Tibial nerve (tissue), 4 donors: ENCODE results near the gene TRIM17. TPM values are rescaled to one million over a fixed set of nuclear protein-coding genes. Genes with fewer than 3 reads are reported as not detected.

Experiments used
- DNase-seq, 2 donors: peaks; one replicate each; pipeline ENCODE4 v3.0.0-alpha.2; 2019; ENCODE audit warnings: low spot score in 2 of 2
- H3K27ac ChIP-seq, 4 donors: fragments of 200-600 bp; sonication (generic) in 3 of 4; one replicate each; pipeline ENCODE4 v1.5.1; 2017 to 2019; ENCODE audit warnings: mild to moderate bottlenecking in 1 of 4
- H3K27me3 ChIP-seq, 2 donors: fragments of 200-600 bp; sonication (generic) in 1 of 2; one replicate each; pipeline versions ENCODE4 v1.5.1 to v1.6.0; 2017 to 2019
- H3K36me3 ChIP-seq, 3 donors: fragments of 200-600 bp; sonication (generic); one replicate each; pipeline ENCODE4 v1.5.1; 2018 to 2019
- H3K4me1 ChIP-seq, 4 donors: fragments of 200-600 bp; sonication (generic) in 3 of 4; one replicate each; pipeline ENCODE4 v1.5.1; 2017 to 2019
- H3K4me3 ChIP-seq, 4 donors: fragments of 200-600 bp; sonication (generic) in 3 of 4; one replicate each; pipeline ENCODE4 v1.5.1; 2017 to 2019; ENCODE audit warnings: mild to moderate bottlenecking in 1 of 4, moderate library complexity in 1 of 4
- H3K9me3 ChIP-seq, 4 donors: fragments of 200-600 bp; sonication (generic) in 3 of 4; one replicate each; pipeline ENCODE4 v1.5.1; 2017 to 2019
- CTCF ChIP-seq, 5 experiments: fragments of 200-600 bp in 3 of 5; fragments of 450-650 bp in 2 of 5; sonication (generic) in 3 of 5; IDR thresholded peaks; one replicate each; pipeline ENCODE4 v1.5.1; 2016 to 2019; ENCODE audit warnings: antibody characterized with exemption in 5 of 5, mild to moderate bottlenecking in 3 of 5, moderate library complexity in 2 of 5
- EP300 ChIP-seq, 2 donors: sonication (generic); formaldehyde crosslinking; IDR thresholded peaks; one replicate each; pipeline ENCODE4 v1.6.1; 2017; ENCODE audit warnings: antibody characterized with exemption in 2 of 2, mild to moderate bottlenecking in 1 of 2
- POLR2A ChIP-seq, 2 donors: fragments of 450-650 bp; IDR thresholded peaks; one replicate each; pipeline ENCODE4 v1.6.1; 2017; ENCODE audit warnings: antibody characterized with exemption in 2 of 2, mild to moderate bottlenecking in 2 of 2, moderate library complexity in 2 of 2
- WGBS, 2 donors: methylation state at CpG; one replicate each; pipeline ENCODE4 v1.1.5; 2018; 5-methylcytosine and 5-hydroxymethylcytosine counted together
- total RNA-seq, 4 donors: library from RNA; depleted of rRNA; stranded (reverse); fragments of >200 nt; gene quantifications; one replicate each; pipeline ENCODE4 v1.1.0, GENCODE V29; 2016

The TRIM17 gene
- total RNA-seq, 4 donors from 2014 or later = 0.63 to 4.2 (median 1.4) TPM; not detected in 1

- Histone ChIP-seq H3K4me1 (peaks cover 0 to 24% (median 13%) of the 10 kb centered on the region in 4 donors), H3K27ac (peak overlapping the region in 1 of 4 donors; percentile 94), H3K36me3 (no peaks in the 10 kb centered on the region), H3K27me3 (peaks cover 0 to 6% of the 10 kb centered on the region in 2 donors), H3K9me3 (no peaks in the 10 kb centered on the region), H3K4me3 (no peak overlapping the region)
- DNase-seq = no peak
- TF ChIP-seq POLR2A (IDR thresholded peaks at IDR 0.05) = no peak
- TF ChIP-seq EP300 (IDR thresholded peaks at IDR 0.05) = no peak
- TF ChIP-seq CTCF (IDR thresholded peaks at IDR 0.05) = no peak
- 81 to 87% methylated on average over 43 to 50 of the region's 50 CpGs for WGBS, 2 donors
These were observed 45.5 kb downstream of the TRIM17 start for GRCh38 chr1:228370941-228371740.

- H3K36me3 ChIP-seq = no peaks in the 10 kb centered on the region
- H3K27me3 ChIP-seq = peaks cover 0 to 6% of the 10 kb centered on the region in 2 donors
- no peak for DNase-seq
- no peak for TF ChIP-seq POLR2A (IDR thresholded peaks at IDR 0.05)
- no peak for TF ChIP-seq CTCF (IDR thresholded peaks at IDR 0.05)
- TF ChIP-seq EP300 (IDR thresholded peaks at IDR 0.05) = no peak
- peaks cover 0 to 21% (median 10%) of the 10 kb centered on the region in 4 donors for H3K4me1 ChIP-seq
- no peaks in the 10 kb centered on the region for H3K9me3 ChIP-seq
- no peak overlapping the region for H3K27ac ChIP-seq
- H3K4me3 ChIP-seq = no peak overlapping the region
- 86 to 89% methylated on average over 7 to 10 of the region's 10 CpGs for WGBS, 2 donors
These were observed 46.2 kb downstream of the TRIM17 start for GRCh38 chr1:228370439-228370940.

GRCh38 chr1:228369608-228370438 is 46.8 kb downstream of the TRIM17 start:
- no peak for DNase-seq
- H3K27ac ChIP-seq = no peak overlapping the region
- H3K36me3 ChIP-seq = no peaks in the 10 kb centered on the region
- no peak for TF ChIP-seq CTCF (IDR thresholded peaks at IDR 0.05)
- TF ChIP-seq EP300 (IDR thresholded peaks at IDR 0.05) = no peak
- no peak for TF ChIP-seq POLR2A (IDR thresholded peaks at IDR 0.05)
- peaks cover 0 to 6% of the 10 kb centered on the region in 2 donors for H3K27me3 ChIP-seq
- H3K4me1 ChIP-seq = peaks cover 0 to 14% (median 6%) of the 10 kb centered on the region in 4 donors
- no peaks in the 10 kb centered on the region for H3K9me3 ChIP-seq
- no peak overlapping the region for H3K4me3 ChIP-seq
- 78 to 83% methylated on average over 16 to 18 of the region's 18 CpGs for WGBS, 2 donors

GRCh38 chr1:228368801-228369607 is 47.7 kb downstream of the TRIM17 start:
- H3K4me3 ChIP-seq = no peak overlapping the region
- TF ChIP-seq CTCF (IDR thresholded peaks at IDR 0.05) (no peak), POLR2A (IDR thresholded peaks at IDR 0.05) (no peak), EP300 (IDR thresholded peaks at IDR 0.05) (no peak)
- H3K27ac ChIP-seq = no peak overlapping the region
- H3K27me3 ChIP-seq = peaks cover 0 to 6% of the 10 kb centered on the region in 2 donors
- DNase-seq = no peak
- 77 to 79% methylated on average over 13 of the region's 15 CpGs for WGBS, 2 donors
- H3K9me3 ChIP-seq = no peaks in the 10 kb centered on the region
- H3K4me1 ChIP-seq = peaks cover 0 to 6% (median 2%) of the 10 kb centered on the region in 4 donors
- no peaks in the 10 kb centered on the region for H3K36me3 ChIP-seq
